GM18505 (cell line): ENCODE results near the gene FAM209A.
"Not testable (repeated sequence)": the region's sequence is repeated elsewhere in the genome, so short reads cannot be mapped to it uniquely, and the experiment has no call there.

Source experiments
- ATAC-seq: cut with Tn5 transposase; IDR thresholded peaks from one replicate; pipeline ENCODE4 v1.9.1; 2021; ENCODE audit not compliant: unreplicated experiment
- POLR2A ChIP-seq: IDR thresholded peaks from 4 replicates; pipeline ENCODE4 v1.6.1; 2011; ENCODE audit warnings: borderline replicate concordance; ENCODE audit not compliant: insufficient read depth, insufficient read length; ENCODE audit errors: extremely low read depth

FAM209A gene

GRCh38 chr20:56518721-56519398 is 5.7 kb upstream of the FAM209A start:
- no peak for ATAC-seq
- TF ChIP-seq POLR2A = no peak

- no peak for ATAC-seq
- no peak for TF ChIP-seq POLR2A
Observed at GRCh38 chr20:56519551-56519950, 5.0 kb upstream of the FAM209A start.

GRCh38 chr20:56520180-56520579 is 4.4 kb upstream of the FAM209A start:
- no peak for TF ChIP-seq POLR2A
- ATAC-seq = no peak

- ATAC-seq = not testable (repeated sequence)
Observed at GRCh38 chr20:56520746-56521354, 3.7 kb upstream of the FAM209A start.

GRCh38 chr20:56522311-56522710 is 2.2 kb upstream of the FAM209A start:
- ATAC-seq = no peak

GRCh38 chr20:56527521-56527920 is 3.0 kb downstream of the FAM209A start:
- ATAC-seq = no peak
- TF ChIP-seq POLR2A = no peak

More at GRCh38 chr20:56522311-56522710, 2.2 kb upstream of the FAM209A start:
- no peak for TF ChIP-seq POLR2A

GRCh38 chr20:56532946-56533345 is 8.4 kb downstream of the FAM209A start, which contains the start of gene FAM209B:
FAM209B (plus strand) TSS chr20:56533246; CDS start chr20:56533342, 96 bp downstream.
- ATAC-seq = not testable (repeated sequence)

- no peak for TF ChIP-seq POLR2A
- no peak for ATAC-seq
Observed at GRCh38 chr20:56537997-56538396, 13.5 kb downstream of the FAM209A start.

GRCh38 chr20:56540415-56540814 is 15.9 kb downstream of the FAM209A start:
- no peak for ATAC-seq
- no peak for TF ChIP-seq POLR2A

- no peak for TF ChIP-seq POLR2A
Observed at GRCh38 chr20:56542489-56543030, 18.0 kb downstream of the FAM209A start.

GRCh38 chr20:56551571-56551970 is 27.0 kb downstream of the FAM209A start:
- ATAC-seq = no peak
- no peak for TF ChIP-seq POLR2A

More at GRCh38 chr20:56542489-56543030, 18.0 kb downstream of the FAM209A start:
- ATAC-seq = no peak

- TF ChIP-seq POLR2A = no peak
- peak; percentile 45 for ATAC-seq
Observed at GRCh38 chr20:56552911-56553629, 28.5 kb downstream of the FAM209A start.

GRCh38 chr20:56554869-56555268 is 30.3 kb downstream of the FAM209A start:
- peak; percentile 84 for ATAC-seq
- TF ChIP-seq POLR2A = no peak

GRCh38 chr20:56558968-56559367 is 34.4 kb downstream of the FAM209A start:
- no peak for ATAC-seq
- TF ChIP-seq POLR2A = no peak

GRCh38 chr20:56564526-56564925 is 40.0 kb downstream of the FAM209A start:
- not testable (repeated sequence) for ATAC-seq
